ENCODE measurements around the gene ANKS4B. TPM values are rescaled to one million over a fixed set of nuclear protein-coding genes. Genes with fewer than 3 reads are reported as not detected.
A peak's percentile ranks its signal among the peaks of the same experiment; 100 is the strongest.

The ANKS4B gene
- total and polyA plus RNA-seq, 2 of the 8 experiments (the other 6 are each of a cell fraction or from before 2014, with no cell fraction given) = 0.06 to 0.15 TPM

DNA sequence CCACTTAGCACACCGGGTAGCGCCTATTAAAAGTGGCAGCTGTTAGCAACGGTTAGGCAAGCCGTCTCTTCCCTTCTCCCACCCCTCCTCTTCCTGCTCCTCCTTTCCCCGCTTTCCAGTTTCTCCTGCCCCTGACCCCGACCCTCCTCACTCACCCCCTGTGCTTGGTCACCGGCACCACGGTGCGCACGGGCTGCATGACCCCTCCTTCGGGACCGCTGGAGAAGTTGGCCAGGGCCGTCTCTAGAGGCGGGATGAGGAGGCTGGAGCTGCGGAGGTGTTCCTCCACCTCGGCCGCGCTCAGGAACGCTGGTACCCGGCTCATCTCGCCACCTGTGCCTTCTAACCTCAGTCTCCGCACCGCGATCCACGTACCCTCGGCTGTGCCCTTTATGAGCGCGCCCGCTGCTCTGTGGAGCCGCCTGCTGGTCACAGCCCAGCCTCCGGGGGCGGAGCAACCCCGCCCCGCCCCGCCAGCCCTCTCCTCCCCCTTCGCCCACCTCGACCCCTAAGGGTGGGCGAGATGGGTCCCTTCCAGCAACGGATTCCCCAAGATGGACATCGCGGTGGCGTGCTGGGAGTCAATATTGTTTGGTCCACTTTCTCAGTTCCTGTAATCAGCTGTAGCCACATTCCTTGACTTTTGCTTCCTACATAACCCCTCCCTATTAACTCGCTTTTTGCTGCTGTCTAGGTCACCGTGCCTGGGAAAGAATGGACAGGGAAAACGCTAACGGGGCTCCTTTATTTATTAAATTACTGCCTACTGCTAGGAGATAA, 44.6 kb downstream of the ANKS4B start, which contains the start of gene CRYM (continued):
- TF ChIP-seq, protein P1, sequence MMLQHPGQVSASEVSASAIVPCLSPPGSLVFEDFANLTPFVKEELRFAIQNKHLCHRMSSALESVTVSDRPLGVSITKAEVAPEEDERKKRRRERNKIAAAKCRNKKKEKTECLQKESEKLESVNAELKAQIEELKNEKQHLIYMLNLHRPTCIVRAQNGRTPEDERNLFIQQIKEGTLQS (IDR thresholded peaks at IDR 0.05; ENCODE audit: insufficient read depth, low read depth, low read length) = no peak
- TF ChIP-seq USF2 (IDR thresholded peaks at IDR 0.05; ENCODE audit: low read length) (no peak), ASH2L (IDR thresholded peaks at IDR 0.05; ENCODE audit: low read length) (peak; percentile 89), GTF2F1 (IDR thresholded peaks at IDR 0.05; ENCODE audit: borderline replicate concordance, low read depth, low read length) (no peak), SIRT6 (IDR thresholded peaks at IDR 0.05; ENCODE audit: low read length) (no peak), TBP (IDR thresholded peaks at IDR 0.05; ENCODE audit: low read depth, low read length) (peak; percentile 60)
- TF ChIP-seq, protein P2, sequence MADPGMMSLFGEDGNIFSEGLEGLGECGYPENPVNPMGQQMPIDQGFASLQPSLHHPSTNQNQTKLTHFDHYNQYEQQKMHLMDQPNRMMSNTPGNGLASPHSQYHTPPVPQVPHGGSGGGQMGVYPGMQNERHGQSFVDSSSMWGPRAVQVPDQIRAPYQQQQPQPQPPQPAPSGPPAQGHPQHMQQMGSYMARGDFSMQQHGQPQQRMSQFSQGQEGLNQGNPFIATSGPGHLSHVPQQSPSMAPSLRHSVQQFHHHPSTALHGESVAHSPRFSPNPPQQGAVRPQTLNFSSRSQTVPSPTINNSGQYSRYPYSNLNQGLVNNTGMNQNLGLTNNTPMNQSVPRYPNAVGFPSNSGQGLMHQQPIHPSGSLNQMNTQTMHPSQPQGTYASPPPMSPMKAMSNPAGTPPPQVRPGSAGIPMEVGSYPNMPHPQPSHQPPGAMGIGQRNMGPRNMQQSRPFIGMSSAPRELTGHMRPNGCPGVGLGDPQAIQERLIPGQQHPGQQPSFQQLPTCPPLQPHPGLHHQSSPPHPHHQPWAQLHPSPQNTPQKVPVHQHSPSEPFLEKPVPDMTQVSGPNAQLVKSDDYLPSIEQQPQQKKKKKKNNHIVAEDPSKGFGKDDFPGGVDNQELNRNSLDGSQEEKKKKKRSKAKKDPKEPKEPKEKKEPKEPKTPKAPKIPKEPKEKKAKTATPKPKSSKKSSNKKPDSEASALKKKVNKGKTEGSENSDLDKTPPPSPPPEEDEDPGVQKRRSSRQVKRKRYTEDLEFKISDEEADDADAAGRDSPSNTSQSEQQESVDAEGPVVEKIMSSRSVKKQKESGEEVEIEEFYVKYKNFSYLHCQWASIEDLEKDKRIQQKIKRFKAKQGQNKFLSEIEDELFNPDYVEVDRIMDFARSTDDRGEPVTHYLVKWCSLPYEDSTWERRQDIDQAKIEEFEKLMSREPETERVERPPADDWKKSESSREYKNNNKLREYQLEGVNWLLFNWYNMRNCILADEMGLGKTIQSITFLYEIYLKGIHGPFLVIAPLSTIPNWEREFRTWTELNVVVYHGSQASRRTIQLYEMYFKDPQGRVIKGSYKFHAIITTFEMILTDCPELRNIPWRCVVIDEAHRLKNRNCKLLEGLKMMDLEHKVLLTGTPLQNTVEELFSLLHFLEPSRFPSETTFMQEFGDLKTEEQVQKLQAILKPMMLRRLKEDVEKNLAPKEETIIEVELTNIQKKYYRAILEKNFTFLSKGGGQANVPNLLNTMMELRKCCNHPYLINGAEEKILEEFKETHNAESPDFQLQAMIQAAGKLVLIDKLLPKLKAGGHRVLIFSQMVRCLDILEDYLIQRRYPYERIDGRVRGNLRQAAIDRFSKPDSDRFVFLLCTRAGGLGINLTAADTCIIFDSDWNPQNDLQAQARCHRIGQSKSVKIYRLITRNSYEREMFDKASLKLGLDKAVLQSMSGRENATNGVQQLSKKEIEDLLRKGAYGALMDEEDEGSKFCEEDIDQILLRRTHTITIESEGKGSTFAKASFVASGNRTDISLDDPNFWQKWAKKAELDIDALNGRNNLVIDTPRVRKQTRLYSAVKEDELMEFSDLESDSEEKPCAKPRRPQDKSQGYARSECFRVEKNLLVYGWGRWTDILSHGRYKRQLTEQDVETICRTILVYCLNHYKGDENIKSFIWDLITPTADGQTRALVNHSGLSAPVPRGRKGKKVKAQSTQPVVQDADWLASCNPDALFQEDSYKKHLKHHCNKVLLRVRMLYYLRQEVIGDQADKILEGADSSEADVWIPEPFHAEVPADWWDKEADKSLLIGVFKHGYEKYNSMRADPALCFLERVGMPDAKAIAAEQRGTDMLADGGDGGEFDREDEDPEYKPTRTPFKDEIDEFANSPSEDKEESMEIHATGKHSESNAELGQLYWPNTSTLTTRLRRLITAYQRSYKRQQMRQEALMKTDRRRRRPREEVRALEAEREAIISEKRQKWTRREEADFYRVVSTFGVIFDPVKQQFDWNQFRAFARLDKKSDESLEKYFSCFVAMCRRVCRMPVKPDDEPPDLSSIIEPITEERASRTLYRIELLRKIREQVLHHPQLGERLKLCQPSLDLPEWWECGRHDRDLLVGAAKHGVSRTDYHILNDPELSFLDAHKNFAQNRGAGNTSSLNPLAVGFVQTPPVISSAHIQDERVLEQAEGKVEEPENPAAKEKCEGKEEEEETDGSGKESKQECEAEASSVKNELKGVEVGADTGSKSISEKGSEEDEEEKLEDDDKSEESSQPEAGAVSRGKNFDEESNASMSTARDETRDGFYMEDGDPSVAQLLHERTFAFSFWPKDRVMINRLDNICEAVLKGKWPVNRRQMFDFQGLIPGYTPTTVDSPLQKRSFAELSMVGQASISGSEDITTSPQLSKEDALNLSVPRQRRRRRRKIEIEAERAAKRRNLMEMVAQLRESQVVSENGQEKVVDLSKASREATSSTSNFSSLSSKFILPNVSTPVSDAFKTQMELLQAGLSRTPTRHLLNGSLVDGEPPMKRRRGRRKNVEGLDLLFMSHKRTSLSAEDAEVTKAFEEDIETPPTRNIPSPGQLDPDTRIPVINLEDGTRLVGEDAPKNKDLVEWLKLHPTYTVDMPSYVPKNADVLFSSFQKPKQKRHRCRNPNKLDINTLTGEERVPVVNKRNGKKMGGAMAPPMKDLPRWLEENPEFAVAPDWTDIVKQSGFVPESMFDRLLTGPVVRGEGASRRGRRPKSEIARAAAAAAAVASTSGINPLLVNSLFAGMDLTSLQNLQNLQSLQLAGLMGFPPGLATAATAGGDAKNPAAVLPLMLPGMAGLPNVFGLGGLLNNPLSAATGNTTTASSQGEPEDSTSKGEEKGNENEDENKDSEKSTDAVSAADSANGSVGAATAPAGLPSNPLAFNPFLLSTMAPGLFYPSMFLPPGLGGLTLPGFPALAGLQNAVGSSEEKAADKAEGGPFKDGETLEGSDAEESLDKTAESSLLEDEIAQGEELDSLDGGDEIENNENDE (IDR thresholded peaks at IDR 0.05; ENCODE audit: insufficient replicate concordance, low read length) = no peak
- TF ChIP-seq, protein P3, sequence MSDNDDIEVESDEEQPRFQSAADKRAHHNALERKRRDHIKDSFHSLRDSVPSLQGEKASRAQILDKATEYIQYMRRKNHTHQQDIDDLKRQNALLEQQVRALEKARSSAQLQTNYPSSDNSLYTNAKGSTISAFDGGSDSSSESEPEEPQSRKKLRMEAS (IDR thresholded peaks at IDR 0.05) = peak; percentile 53; the same call in 1 of the 2 replicates

Data from H1 (cell line).